ENCODE data around the gene MET. TPM values are rescaled to one million over a fixed set of nuclear protein-coding genes. Genes with fewer than 3 reads are reported as not detected.
"Not testable (repeated sequence)": the region's sequence is repeated elsewhere in the genome, so short reads cannot be mapped to it uniquely, and the experiment has no call there.

MET gene
- total RNA-seq, 1 donor from 2014 or later = 46.0 TPM

- Mint-ChIP-seq H3K4me3 (ENCODE audit: low read depth) (no peak overlapping the region), H3K27me3 (no peaks in the 10 kb centered on the region), H3K4me1 (ENCODE audit: low read depth) (peaks cover 2% of the 10 kb centered on the region), H3K36me3 (ENCODE audit: insufficient read depth) (peaks cover 1% of the 10 kb centered on the region), H3K9me3 (ENCODE audit: low read depth) (peaks cover 3% of the 10 kb centered on the region), H3K27ac (no peak overlapping the region)
- no peak for TF ChIP-seq CTCF (IDR thresholded peaks at IDR 0.05; ENCODE audit: unreplicated experiment)
- DNase-seq (ENCODE audit: low spot score, unreplicated experiment) = no peak
These were observed 30.3 kb upstream of the MET start for GRCh38 chr7:116641551-116642153.

- not testable (repeated sequence) for H3K27me3 Mint-ChIP-seq
These were observed 28.8 kb upstream of the MET start for GRCh38 chr7:116643148-116643547.

GRCh38 chr7:116644628-116645027 lies 27.4 kb upstream of the MET start:
- DNase-seq (ENCODE audit: low spot score, unreplicated experiment) = no peak
- Mint-ChIP-seq H3K27me3 (no peaks in the 10 kb centered on the region), H3K36me3 (ENCODE audit: insufficient read depth) (no peaks in the 10 kb centered on the region), H3K27ac (no peak overlapping the region), H3K9me3 (ENCODE audit: low read depth) (no peaks in the 10 kb centered on the region), H3K4me3 (ENCODE audit: low read depth) (no peak overlapping the region), H3K4me1 (ENCODE audit: low read depth) (peaks cover 9% of the 10 kb centered on the region)
- TF ChIP-seq CTCF (IDR thresholded peaks at IDR 0.05; ENCODE audit: unreplicated experiment) = no peak

More at GRCh38 chr7:116643148-116643547, 28.8 kb upstream of the MET start:
- H3K27ac Mint-ChIP-seq; H3K4me3 Mint-ChIP-seq (ENCODE audit: low read depth); DNase-seq (ENCODE audit: low spot score, unreplicated experiment); H3K36me3 Mint-ChIP-seq (ENCODE audit: insufficient read depth); H3K9me3 Mint-ChIP-seq (ENCODE audit: low read depth); H3K4me1 Mint-ChIP-seq (ENCODE audit: low read depth): not testable (repeated sequence)

- H3K4me3 Mint-ChIP-seq (ENCODE audit: low read depth) = no peak overlapping the region
- peaks cover 9% of the 10 kb centered on the region for H3K4me1 Mint-ChIP-seq (ENCODE audit: low read depth)
- TF ChIP-seq CTCF (IDR thresholded peaks at IDR 0.05; ENCODE audit: unreplicated experiment) = no peak
- no peaks in the 10 kb centered on the region for H3K36me3 Mint-ChIP-seq (ENCODE audit: insufficient read depth)
- H3K27ac Mint-ChIP-seq = no peak overlapping the region
- DNase-seq (ENCODE audit: low spot score, unreplicated experiment) = no peak
- H3K27me3 Mint-ChIP-seq = no peaks in the 10 kb centered on the region
- H3K9me3 Mint-ChIP-seq (ENCODE audit: low read depth) = no peaks in the 10 kb centered on the region
These were observed 24.7 kb upstream of the MET start for GRCh38 chr7:116647290-116647689.

GRCh38 chr7:116647861-116648260 lies 24.1 kb upstream of the MET start:
- DNase-seq (ENCODE audit: low spot score, unreplicated experiment) = no peak
- no peak overlapping the region for H3K4me3 Mint-ChIP-seq (ENCODE audit: low read depth)
- TF ChIP-seq CTCF (IDR thresholded peaks at IDR 0.05; ENCODE audit: unreplicated experiment) = no peak
- no peaks in the 10 kb centered on the region for H3K27me3 Mint-ChIP-seq
- peaks cover 9% of the 10 kb centered on the region for H3K4me1 Mint-ChIP-seq (ENCODE audit: low read depth)
- H3K27ac Mint-ChIP-seq = no peak overlapping the region
- H3K9me3 Mint-ChIP-seq (ENCODE audit: low read depth) = no peaks in the 10 kb centered on the region
- no peaks in the 10 kb centered on the region for H3K36me3 Mint-ChIP-seq (ENCODE audit: insufficient read depth)

GRCh38 chr7:116650436-116650835 lies 21.6 kb upstream of the MET start:
- no peak overlapping the region for H3K4me3 Mint-ChIP-seq (ENCODE audit: low read depth)
- no peaks in the 10 kb centered on the region for H3K36me3 Mint-ChIP-seq (ENCODE audit: insufficient read depth)
- peaks cover 9% of the 10 kb centered on the region for H3K4me1 Mint-ChIP-seq (ENCODE audit: low read depth)
- no peak overlapping the region for H3K27ac Mint-ChIP-seq
- H3K27me3 Mint-ChIP-seq = no peaks in the 10 kb centered on the region
- no peak for TF ChIP-seq CTCF (IDR thresholded peaks at IDR 0.05; ENCODE audit: unreplicated experiment)
- DNase-seq (ENCODE audit: low spot score, unreplicated experiment) = no peak
- H3K9me3 Mint-ChIP-seq (ENCODE audit: low read depth) = no peaks in the 10 kb centered on the region
